HFF-Myc (cell line): Measurements from ENCODE around the gene ASS1.

Source experiments
- DNase-seq: peaks from one replicate; pipeline ENCODE4 v3.0.0-alpha.2; 2011; ENCODE audit warnings: low read depth; ENCODE audit errors: extremely low read depth
- H3K4me3 ChIP-seq: replicated peaks from 2 replicates; pipeline ENCODE4 v1.5.1; 2011; ENCODE audit warnings: low read depth, mild to moderate bottlenecking, control low read depth, low read length
- TF ChIP-seq, protein P1 (sequence below): IDR thresholded peaks from 2 replicates; pipeline ENCODE4 v1.5.1; 2012; ENCODE audit warnings: mild to moderate bottlenecking, low read depth, low read length, control low read depth; ENCODE audit errors: missing control alignments

The ASS1 gene

DNA sequence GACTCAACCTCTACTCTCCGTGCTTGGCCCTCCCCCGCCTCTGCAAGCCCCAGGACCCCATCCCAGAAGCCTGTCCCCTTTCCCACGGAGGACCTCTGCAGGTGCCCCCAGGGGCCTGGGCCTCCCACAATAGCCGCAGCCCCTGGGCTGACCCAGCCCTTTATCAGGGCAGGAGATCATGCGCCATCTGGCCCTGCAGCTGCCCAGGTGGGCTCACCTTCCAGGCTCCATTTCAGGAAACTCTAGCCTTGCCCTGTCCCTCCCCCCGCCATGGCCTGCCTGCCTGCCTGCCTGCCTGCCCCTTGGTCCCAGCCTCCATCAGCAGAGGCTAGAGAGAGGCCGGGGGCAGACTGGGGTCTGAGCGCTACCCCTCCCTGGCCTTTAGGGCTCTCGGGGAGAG lies 48.7 kb downstream of the ASS1 start:
- DNase-seq: no peak
- TF ChIP-seq, protein P1, sequence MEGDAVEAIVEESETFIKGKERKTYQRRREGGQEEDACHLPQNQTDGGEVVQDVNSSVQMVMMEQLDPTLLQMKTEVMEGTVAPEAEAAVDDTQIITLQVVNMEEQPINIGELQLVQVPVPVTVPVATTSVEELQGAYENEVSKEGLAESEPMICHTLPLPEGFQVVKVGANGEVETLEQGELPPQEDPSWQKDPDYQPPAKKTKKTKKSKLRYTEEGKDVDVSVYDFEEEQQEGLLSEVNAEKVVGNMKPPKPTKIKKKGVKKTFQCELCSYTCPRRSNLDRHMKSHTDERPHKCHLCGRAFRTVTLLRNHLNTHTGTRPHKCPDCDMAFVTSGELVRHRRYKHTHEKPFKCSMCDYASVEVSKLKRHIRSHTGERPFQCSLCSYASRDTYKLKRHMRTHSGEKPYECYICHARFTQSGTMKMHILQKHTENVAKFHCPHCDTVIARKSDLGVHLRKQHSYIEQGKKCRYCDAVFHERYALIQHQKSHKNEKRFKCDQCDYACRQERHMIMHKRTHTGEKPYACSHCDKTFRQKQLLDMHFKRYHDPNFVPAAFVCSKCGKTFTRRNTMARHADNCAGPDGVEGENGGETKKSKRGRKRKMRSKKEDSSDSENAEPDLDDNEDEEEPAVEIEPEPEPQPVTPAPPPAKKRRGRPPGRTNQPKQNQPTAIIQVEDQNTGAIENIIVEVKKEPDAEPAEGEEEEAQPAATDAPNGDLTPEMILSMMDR: no peak
- H3K4me3 ChIP-seq: no peak overlapping the region

DNA sequence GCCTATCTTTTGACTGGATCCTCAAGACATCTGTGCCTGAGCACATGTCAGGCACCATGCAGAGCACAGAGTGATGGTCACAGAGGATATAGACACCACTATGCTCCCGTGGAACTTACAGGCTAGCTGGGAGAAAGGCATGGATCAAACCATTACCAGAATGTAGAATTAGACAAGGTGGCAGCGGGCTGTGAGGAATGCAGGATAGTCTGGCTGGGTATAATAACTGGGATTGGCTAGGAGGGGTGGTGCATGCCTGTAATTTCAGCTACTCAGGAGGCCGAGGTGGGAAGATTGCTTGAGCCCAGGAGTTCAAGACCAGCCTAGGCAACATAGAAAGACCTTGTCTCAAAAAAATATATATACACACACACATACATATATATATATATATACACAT lies 50.3 kb downstream of the ASS1 start:
- TF ChIP-seq, protein P1: no peak
- DNase-seq: no peak

DNA sequence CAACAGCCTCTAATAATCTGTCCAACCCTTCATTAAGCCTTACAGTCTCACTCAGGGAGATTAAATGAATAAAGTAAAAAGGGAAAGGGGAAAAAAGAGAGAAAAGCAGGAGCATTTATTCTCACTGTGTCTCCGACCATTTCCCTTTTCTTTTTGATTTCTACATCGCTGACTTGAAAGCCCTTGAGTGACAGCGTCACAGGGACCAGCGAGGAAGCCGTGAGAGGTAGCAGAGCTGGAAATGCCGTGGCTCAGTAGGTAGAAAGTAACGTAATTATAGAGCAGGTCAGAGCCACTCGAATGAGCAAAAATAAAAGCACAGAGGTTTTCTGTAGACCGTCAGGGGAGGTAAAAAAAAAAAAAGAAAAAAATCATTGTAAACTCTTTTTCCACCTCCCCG lies 52.4 kb downstream of the ASS1 start:
- no peak overlapping the region for H3K4me3 ChIP-seq
- TF ChIP-seq, protein P1: no peak
- no peak for DNase-seq

More for the DNA sequence above, 50.3 kb downstream of the ASS1 start:
- H3K4me3 ChIP-seq: no peak overlapping the region

DNA sequence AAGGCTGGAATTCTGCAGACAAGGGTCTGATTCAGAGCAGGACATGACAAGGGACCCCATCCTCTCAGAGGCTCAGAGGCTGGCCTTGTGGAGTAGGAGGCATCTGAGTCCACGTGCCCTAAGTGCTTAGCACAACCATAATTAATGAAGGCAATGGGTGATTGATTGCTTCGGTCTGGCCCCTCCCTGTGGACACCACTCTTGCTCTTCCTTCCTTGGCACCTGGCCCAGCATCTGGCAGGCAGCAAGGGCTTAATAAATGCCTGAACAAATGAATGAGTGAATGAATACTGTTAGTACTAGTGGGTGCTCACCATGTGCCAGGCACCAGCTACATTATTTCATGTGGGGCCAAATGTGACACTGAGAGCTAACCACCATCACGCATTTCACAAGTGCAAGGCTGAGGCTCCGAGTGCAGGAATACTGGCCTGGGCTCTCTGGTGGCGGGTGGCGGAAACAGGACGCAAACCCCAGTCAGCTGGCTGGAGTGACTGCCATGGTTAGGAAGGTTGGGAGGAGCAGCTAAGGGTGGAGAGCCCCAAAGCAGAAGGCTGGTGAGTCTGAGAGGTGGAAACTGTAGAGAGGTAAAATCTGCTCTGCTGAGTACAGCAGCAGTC lies 53.6 kb downstream of the ASS1 start:
- TF ChIP-seq, protein P1: no peak
- peak; percentile 37 for DNase-seq
- H3K4me3 ChIP-seq: no peak overlapping the region

DNA sequence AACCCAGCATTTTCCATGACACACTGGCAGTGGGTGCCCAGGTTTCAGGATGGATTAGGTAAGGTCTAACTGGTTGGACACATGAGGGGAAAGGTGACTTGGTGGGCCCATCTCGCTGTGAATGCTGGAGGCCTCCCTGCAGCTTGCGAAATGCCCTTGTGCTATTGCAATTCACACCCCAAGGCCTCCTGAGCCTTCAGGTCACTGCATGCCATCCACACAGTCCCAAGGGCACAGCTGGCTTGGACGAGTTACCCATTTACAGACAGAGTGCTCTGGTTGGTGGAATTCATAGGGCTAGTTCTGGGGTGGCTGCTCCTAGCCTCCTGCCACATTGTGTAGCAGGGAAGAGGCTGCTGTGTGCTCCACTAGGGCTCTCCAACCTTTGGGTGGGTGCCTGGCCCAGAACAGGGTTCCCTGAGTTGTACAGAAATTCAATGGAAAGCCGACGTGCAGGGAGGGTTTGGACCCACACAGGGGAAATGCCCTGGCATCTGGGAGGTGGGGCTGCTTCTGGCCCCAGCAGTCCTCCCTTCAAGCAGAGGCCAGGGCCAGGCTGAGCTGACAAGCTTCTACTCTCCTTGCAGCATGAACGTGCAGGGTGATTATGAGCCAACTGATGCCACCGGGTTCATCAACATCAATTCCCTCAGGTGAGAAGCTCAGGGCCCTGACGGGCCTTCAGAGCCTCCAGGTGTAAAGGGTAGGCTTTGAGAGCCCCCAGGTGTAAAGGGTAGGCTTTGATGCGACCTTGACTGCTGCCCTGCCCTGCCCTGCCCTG lies 54.3 kb downstream of the ASS1 start:
- DNase-seq: no peak
- no peak overlapping the region for H3K4me3 ChIP-seq
- TF ChIP-seq, protein P1: no peak

DNA sequence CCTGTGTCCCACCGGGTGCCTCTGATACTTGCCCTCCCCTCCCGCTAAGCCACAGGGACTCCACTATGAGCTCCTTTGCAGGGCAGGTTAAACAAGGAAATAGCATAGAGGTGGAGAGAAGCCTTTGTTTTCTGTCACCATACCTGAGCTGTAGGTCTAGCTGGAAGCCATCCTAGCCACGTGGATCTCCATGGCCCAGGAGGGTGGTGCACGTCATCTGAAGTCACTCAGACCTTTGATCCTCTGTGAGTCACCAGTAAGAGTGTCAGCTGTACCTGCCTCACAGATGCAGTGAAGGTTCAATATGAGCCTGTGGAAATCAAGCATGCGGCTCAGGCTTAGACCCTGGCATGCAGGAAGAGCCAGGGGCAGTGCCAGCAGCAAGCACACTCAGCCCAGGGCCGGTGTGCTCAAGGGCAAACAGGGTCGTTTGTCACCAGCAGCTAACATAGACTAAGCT lies 55.1 kb downstream of the ASS1 start:
- TF ChIP-seq, protein P1: no peak
- DNase-seq: no peak
- no peak overlapping the region for H3K4me3 ChIP-seq
